ENCODE results near the gene MTA1.

GRCh38 chr14:105486163-105486973 is 66.7 kb downstream of the MTA1 start, which contains the start of gene CRIP1:
- TF ChIP-seq YY1 (IDR thresholded peaks at IDR 0.05) (no peak), CTCF (IDR thresholded peaks at IDR 0.05; ENCODE audit: low read depth, low read length, missing input control) (no peak)
